Heart left ventricle (tissue), 13 donors: ENCODE measurements around the gene ZGLP1.

Experiments used
- CTCF ChIP-seq, 12 donors: fragments of 200-600 bp; sonication (generic) in 4 of 12; IDR thresholded peaks; one replicate each; pipeline versions ENCODE4 v1.5.0 to v1.8.0; 2018 to 2022; ENCODE audit warnings: antibody characterized with exemption in 12 of 12, mild to moderate bottlenecking in 5 of 12
- POLR2A ChIP-seq, 2 donors: fragments of 450-650 bp; IDR thresholded peaks; one replicate each; pipeline ENCODE4 v1.6.1; 2017; ENCODE audit warnings: antibody characterized with exemption in 2 of 2, mild to moderate bottlenecking in 2 of 2, moderate library complexity in 2 of 2
- donor health status: ischemic (EF 13 %, LVEDD 7.1; RV severe dilation, severe dysfunction).
- donor health status: DM: no; HTN: yes; CAD: no.
- donor health status: DM: no; HTN: no; CAD: no.
- donor health status: ischemic (EF 25% LVEDD 6.9; RV normal size, moderate dysfunction).
- donor health status: ischemic (EF 25% LVEDD 5.7; RV mildly dilated, moderate dysfunction).
- donor health status: ischemic (EF 35%, LVEDD 5.7; RV mildly dilated, moderate dysfunction).
- donor health status: nonischemic (EF 11% LVEDD 7.7; RV severe dilation, severe dysfunction).
- donor health status: DM: yes; HTN: yes; CAD: no.
- donor health status: PGD.
- donor health status: ischemic (EF 29% LVEDD 5.4; RV normal size, mild dysfunction).
- donor health status: nonischemic (EF 23%, LVEDD 6.1; RV moderate dilation, normal function).

GRCh38 chr19:10292789-10293636, 16.6 kb downstream of the ZGLP1 start:
- TF ChIP-seq POLR2A (IDR thresholded peaks at IDR 0.05) (no peak), CTCF (IDR thresholded peaks at IDR 0.05) (no peak)
